Omental fat pad (tissue), 4 donors: ENCODE measurements around the gene AGO1. TPM values are rescaled to one million over a fixed set of nuclear protein-coding genes. Genes with fewer than 3 reads are reported as not detected.
"Not testable (repeated sequence)": the region's sequence is repeated elsewhere in the genome, so short reads cannot be mapped to it uniquely, and the experiment has no call there.

Experiments used
- ATAC-seq: fragments of 150-250 bp; one replicate; pipeline ENCODE4 v1.9.1; 2016; ENCODE audit warnings: mild to moderate bottlenecking, moderate library complexity; ENCODE audit not compliant: low FRiP score
- DNase-seq: peaks from one replicate; pipeline ENCODE4 v3.0.0-alpha.2; 2019; ENCODE audit warnings: low spot score
- total RNA-seq, 4 donors: library from RNA; depleted of rRNA; stranded (reverse); fragments of >200 nt; gene quantifications; one replicate each; pipeline ENCODE4 v1.1.0, GENCODE V29; 2016
- TF ChIP-seq, protein P1 (sequence below), 3 donors: fragments of 450-650 bp; IDR thresholded peaks; one replicate each; pipeline ENCODE4 v1.5.1; 2016 to 2017; ENCODE audit warnings: antibody characterized with exemption in 3 of 3, mild to moderate bottlenecking in 3 of 3, moderate library complexity in 2 of 3

The AGO1 gene
- total RNA-seq, 4 donors from 2014 or later = 20.5 to 25.1 (median 22.7) TPM

DNA sequence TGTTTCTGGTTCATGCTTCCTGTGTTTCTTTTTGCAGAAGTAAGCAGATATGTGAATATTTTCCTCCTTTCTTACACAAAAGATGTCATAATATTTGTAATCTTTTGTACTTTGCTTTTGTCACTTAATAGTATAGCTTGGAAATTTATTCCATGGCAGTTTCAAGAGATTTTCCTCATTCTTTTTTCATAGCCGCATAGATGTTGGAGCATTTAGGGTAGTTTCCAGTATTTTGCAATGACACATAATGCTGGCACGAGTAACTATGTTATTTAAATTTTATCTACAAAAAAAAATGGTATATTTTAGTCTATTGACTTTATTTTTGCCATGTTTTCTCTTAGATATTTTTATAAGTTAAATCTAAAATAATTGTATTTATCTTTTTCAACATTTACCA lies 88.6 kb downstream of the AGO1 start:
- TF ChIP-seq, protein P1, sequence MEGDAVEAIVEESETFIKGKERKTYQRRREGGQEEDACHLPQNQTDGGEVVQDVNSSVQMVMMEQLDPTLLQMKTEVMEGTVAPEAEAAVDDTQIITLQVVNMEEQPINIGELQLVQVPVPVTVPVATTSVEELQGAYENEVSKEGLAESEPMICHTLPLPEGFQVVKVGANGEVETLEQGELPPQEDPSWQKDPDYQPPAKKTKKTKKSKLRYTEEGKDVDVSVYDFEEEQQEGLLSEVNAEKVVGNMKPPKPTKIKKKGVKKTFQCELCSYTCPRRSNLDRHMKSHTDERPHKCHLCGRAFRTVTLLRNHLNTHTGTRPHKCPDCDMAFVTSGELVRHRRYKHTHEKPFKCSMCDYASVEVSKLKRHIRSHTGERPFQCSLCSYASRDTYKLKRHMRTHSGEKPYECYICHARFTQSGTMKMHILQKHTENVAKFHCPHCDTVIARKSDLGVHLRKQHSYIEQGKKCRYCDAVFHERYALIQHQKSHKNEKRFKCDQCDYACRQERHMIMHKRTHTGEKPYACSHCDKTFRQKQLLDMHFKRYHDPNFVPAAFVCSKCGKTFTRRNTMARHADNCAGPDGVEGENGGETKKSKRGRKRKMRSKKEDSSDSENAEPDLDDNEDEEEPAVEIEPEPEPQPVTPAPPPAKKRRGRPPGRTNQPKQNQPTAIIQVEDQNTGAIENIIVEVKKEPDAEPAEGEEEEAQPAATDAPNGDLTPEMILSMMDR (IDR thresholded peaks at IDR 0.05) = no peak
- DNase-seq (no peak), ATAC-seq (no peak)

DNA sequence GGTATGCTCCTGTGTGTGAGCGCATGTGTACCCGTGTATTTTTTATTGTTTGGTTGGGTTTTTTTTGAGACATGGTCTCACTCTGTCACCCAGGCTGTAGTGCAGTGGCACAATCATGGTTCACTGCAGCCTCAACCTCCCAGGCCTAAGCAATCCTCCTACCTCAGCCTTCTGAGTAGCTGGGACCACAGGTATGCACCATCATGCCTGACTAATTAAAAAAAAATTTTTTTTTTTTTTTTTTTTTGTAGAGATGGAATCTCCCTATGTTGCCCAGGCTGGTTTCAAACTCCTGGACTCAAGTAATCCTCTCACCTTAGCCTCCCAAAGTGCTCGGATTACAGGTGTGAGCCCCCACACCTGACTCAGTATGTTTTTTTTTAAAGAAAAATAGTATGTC lies 89.6 kb downstream of the AGO1 start:
- ATAC-seq, DNase-seq: not testable (repeated sequence)

DNA sequence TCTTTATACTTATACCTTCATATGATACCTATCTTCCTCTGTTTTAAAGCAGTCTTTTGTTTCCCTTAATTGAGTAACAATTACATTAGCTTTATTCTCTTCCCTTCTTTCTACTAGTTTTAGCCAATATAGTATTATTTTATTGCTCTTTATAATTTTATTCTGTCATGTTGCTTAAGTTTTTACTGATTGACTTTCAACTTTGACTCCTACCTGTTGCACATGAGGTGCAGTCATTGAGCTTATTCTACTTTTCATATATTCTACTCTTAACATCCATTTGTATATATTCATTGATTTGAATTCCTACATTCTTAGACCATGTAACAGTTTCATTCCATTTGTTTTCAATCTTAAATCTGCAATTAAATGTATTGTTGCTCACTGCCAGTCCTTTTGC lies 97.1 kb downstream of the AGO1 start:
- no peak for ATAC-seq
- DNase-seq = no peak
- TF ChIP-seq, protein P1 (IDR thresholded peaks at IDR 0.05) = no peak

Other genes with a start within 250 kb of the AGO1 start
- gene PSMB2, start 241.7 kb upstream of the AGO1 start, total RNA-seq = 10 to 100 TPM; 31.4 to 39.9 (median 36.1) TPM
- gene C1orf216, start 164.3 kb upstream of the AGO1 start, total RNA-seq = 10 to 100 TPM in 3 of 4 donors, 1 to 10 TPM in 1; 9.6 to 28.8 (median 15.5) TPM
- gene CLSPN, start 113.2 kb upstream of the AGO1 start, total RNA-seq = 1 to 10 TPM in 1 of 4 donors, under 1 TPM in 3; 0.13 to 2.3 (median 0.50) TPM
- gene AGO4, start 75.2 kb upstream of the AGO1 start, total RNA-seq = 10 to 100 TPM in 3 of 4 donors, 1 to 10 TPM in 1; 9.2 to 28.2 (median 18.4) TPM
- gene AGO3, start 47.9 kb downstream of the AGO1 start, total RNA-seq = 10 to 100 TPM; 22.3 to 39.9 (median 30.6) TPM
- 1 to 10 TPM in 1 of 4 donors, under 1 TPM in 2, not detected in 1; 0.24 to 1.1 (median 0.44) TPM for gene TEKT2, start 200.9 kb downstream of the AGO1 start, total RNA-seq
- 10 to 100 TPM; 32.6 to 43.5 (median 39.0) TPM for gene ADPRS, start 205.7 kb downstream of the AGO1 start, total RNA-seq
- gene COL8A2, start 242.0 kb downstream of the AGO1 start, total RNA-seq = 1 to 10 TPM; 2.7 to 6.4 (median 3.7) TPM